ENCODE measurements around the gene RSU1.

RSU1 gene

GRCh38 chr10:16728266-16728665 is 89.0 kb downstream of the RSU1 start:
- no peak for DNase-seq

GRCh38 chr10:16727666-16728065 is 89.6 kb downstream of the RSU1 start:
- DNase-seq: no peak

- DNase-seq: no peak
Observed at GRCh38 chr10:16724509-16724908, 92.7 kb downstream of the RSU1 start.

GRCh38 chr10:16720812-16721211 is 96.4 kb downstream of the RSU1 start:
- DNase-seq: no peak

DNA sequence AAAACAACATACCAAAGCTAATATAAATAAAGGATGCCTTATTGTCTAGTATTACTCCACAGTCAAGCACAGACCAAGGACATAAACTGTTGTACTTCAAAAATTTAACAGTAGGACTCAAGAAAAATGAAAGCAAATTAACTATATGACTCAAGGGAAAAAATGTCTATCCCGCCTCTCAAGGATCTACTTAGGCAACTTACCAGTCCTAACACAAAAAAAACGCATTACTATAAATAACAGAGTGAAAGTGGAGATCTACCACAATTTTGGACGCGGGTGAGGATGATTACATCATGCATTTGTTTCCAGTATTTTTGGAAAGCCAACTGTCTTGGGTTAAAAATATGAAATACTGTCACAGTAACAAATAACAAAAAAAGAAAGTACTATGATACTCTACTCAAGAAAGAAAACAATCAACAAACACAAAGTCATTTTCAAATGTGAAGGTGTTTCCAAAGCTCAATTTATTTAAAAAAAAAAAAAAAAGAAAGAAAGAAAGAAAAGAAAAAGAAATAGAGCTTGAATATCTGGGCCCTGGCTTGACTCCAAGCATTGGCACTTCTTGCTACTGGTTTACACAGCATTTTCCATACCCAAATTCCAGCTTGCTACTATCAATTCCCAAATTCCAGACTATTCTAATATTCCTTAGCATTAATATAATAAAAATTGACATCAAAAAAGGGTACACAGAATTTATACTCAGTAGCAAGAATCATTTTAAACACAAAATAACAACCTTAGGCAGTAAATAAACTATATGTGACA is 99.4 kb downstream of the RSU1 start:
- DNase-seq: peak; percentile 61 to 91

- DNase-seq: no peak
Observed at GRCh38 chr10:16716051-16716450, 101.2 kb downstream of the RSU1 start.

- DNase-seq: no peak
Observed at GRCh38 chr10:16713290-16713689, 103.9 kb downstream of the RSU1 start.

GRCh38 chr10:16712883-16713282 is 104.3 kb downstream of the RSU1 start:
- DNase-seq: no peak

- DNase-seq: no peak
Observed at GRCh38 chr10:16700331-16700730, 116.9 kb downstream of the RSU1 start.

DNA sequence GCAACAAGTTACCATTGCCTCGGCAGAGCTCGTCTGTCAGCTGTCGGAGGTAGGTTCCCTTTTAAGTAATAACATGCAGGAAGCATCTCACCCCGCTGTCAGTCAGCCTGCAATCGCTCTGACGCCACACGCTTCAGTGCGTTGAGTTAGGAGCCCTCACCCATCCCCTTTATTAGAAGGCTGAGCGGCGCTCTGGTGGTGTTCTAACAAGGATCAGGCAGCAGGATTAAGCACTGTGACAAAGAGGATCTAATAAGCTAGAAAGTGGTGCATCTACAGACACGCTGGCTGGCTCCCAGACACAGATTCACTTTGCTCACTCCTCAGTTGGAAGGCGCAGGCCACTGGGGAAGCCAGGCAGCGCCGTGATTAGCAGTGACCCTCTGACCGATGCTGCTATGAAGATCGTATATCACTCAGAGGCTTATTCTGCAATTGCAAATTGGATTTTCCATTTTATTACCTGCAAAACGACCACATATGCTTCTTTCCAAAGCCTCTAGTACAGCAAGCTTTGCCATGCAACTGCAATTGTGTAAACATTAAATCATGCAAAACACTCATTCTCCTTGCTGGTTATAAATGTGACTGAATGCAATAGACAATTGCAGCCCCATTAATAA is 117.7 kb downstream of the RSU1 start:
- no peak for DNase-seq

DNA sequence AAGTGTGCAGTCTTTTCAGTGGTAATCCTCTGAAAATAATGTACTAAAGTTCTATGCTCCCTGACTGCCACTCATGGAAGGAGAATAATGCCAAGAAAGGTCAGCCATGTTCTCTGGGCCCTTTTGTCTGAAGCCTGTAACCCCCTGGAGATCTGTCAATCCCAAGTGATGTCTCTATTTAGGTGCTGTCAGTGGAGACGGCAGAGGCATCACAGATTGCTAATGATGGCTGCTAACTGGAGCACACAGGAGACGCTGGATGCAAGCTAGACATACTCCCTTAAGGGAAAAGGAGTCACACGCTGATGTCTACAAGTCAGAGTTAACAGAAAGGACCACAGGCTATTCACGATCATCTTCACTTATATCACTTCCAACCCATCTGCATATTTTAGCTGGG is 118.8 kb downstream of the RSU1 start:
- no peak for DNase-seq

DNA sequence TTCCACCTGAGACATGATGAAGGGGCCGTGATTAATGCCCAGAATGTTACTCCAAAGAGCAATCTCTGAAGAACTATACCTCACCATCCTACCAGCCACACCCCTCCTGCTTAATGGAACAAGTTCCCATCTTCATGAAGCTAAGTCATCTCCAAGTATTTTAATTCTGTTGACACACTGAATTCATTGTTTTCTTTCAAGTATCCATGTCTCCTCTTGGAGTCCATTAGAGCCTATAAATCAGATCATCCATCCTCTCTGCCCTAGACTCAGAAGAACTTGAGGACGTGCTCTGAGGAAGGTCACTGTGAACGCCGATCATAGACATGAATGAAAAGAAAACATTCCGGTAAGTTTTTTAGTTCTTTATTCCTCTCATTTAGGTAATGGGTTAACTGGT is 126.8 kb downstream of the RSU1 start:
- DNase-seq: no peak

DNA sequence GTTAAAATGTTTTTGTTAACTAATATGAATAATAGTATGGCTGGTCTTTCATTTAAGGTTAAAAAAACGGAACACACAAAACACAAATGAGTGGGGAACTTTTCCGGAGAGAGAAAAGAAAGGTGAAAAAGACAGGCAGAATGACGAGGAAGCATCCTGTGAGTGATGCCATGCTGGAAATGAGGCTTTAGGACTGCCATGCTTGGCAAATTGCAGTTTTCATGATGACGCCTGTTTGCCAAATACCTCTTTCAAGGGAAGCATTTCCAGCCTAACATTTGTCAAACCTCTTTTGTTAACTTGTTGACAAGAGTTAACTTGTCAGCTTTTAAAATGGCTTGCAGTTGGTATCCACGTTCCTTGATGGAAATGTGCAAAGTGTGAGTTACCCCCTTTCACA is 127.5 kb downstream of the RSU1 start:
- DNase-seq: no peak

DNA sequence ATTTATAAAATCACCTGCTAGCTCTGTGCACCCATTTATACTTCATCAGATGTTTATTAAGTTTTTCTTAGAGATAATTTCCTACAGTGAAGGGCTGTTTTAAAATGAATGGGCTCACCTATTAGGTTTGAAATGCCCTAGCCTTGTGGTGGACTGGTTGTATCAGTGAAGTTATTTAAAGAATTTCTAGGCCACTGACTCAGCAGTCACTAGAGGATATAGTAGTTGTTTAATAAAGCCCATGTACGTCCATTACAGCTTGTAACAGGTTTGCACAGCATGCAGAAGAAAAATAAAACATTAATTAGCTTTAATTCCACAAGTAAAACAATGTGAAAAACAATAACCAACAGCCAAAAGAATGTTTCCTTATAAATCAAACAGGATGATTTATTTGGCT is 128.0 kb downstream of the RSU1 start:
- DNase-seq: no peak

- DNase-seq: no peak
Observed at GRCh38 chr10:16686054-16686902, 130.9 kb downstream of the RSU1 start.

GRCh38 chr10:16685551-16685950 is 131.7 kb downstream of the RSU1 start:
- no peak for DNase-seq

DNA sequence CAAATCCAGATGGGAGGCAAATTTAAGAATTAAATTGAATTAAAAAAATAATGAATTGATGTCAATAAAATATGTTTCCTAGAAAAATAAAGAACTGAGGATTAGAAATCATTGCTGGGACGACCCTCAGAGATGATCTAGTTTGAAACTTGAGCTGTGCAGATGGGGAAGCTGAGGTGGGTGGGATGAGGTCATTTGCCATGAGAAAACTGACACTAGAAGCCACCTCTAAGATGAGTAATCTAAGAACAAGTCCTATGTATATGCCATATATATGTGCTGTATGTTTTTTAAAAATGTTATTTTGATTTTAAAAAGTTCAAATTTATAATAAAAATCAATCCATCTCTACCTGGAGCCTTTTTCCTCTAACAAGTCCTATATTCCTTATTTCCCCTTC is 135.7 kb downstream of the RSU1 start:
- DNase-seq: no peak

DNA sequence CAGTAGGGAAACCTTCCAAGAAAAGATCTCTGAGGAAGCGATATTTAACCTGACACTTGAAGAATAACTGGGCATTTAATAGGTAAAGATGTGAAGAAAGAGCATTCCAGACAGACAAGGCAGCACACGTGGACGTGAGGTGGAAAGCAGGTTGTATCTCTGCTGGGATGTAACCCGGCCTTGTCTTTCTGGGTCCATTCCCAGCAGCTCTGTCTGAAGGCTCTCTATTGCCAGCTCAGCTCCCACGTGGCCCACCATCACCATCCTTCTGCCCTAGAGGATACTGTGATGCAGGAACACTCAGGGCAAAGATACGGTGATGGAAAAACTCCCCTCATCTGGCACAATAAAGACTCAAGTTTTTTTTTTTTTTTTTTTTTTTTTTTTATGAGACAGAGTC is 137.7 kb downstream of the RSU1 start:
- no peak for DNase-seq

DNA sequence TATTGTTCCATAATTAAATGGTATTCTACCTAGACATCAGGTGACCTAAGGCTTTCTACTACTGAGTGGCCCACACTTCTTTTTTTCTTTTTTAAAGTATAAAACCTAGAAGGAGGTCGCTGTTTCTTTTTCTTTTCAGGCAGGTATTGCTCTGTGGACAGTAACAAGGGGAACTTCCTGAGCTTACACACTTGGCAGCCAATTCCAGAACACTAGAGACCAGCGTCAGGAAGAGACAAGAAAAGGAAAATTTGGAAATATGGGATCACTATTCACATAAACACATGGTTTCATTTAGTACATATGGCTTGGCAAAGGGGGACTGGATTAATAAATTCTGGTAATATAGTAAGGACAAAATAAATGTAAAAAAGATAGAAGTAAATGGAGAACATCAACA is 141.9 kb downstream of the RSU1 start:
- no peak for DNase-seq

DNA sequence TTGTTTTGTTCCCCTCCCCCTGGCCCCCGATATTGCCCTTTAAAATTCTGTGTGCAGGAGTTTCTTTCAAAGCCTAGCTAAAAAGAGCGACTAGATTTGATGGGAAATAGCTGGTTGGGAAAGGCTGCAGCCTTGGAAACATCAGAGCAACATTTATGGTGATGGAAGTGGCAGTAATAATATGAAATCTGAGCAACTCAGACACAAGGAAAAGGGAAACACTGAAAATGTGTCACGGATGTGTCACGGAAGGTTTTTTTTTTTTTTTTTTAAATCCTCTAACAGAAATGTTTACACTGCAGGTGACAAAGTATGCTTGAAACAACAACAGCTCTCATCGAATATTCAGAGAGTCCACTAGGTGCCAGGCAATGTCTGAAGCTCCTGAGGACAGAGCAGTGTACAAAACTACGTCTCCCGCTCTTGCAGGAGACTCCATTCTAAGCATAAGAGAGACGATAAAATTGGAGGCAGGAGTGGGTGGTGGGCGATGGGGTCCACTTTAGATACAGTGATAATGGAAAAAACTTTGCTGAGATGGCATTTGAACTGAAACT is 143.0 kb downstream of the RSU1 start:
- DNase-seq: no peak

DNA sequence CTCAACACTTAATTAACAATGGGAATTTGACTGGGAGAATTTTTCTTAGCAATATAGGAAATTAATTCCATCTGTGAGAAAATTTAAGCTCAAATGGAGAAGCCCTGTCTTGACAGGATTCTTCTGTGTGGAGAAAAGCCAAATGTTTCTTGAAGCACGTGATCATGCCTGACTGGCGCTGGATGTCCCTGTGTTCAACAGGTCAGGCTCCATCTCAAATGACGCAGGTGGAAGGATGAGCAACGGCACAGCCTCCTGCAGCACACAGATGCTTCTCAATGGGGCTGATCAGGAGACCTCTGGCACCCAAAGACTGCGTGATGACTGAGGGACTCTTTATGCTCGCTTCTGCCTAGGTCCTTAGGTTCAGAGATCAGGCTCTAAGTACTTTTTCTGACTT is 143.8 kb downstream of the RSU1 start:
- no peak for DNase-seq

DNA sequence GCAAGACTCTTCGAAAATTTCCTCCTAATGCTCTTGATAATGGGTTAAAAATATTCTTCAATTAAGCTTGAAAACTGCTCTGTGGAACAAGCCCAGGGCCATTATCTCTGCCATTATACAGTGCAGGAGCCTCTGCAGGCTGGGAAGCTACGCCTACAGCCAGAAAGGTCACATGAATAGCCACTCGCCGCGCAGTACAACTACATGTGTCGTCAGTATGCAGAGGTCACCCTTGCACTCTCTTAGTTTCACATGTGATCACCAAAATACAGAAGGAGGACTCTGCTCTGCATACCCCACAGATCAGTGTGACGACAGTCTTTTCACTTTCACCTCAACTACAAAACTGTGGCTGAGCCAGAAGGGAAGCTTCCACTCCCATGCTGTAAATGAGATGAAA is 153.8 kb downstream of the RSU1 start:
- no peak for DNase-seq

DNA sequence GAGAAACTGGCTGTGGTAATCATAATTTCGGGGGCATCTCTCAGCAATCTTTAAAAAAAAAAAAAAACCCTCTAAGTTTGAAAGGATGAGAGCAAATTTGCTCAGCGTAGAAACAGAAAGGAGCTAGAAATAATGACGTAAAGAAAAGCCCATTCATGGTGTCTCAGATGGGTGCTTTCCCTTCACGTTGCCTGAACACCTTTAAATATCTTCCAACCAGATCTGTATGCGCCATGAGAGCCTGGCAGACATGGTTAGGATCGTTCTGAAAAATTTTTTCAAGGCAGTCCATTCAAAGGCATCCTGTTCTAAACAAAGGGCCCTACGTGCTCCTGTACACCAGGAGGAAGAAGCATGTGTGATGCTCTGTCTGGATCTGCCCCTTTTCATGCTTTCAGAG is 154.3 kb downstream of the RSU1 start:
- DNase-seq: no peak

- no peak for DNase-seq
Observed at GRCh38 chr10:16656895-16657294, 160.3 kb downstream of the RSU1 start.
